H1 (cell line): ENCODE results near the gene BNC2. TPM values are rescaled to one million over a fixed set of nuclear protein-coding genes. Genes with fewer than 3 reads are reported as not detected.

ENCODE experiments used
- CHD1 ChIP-seq: IDR thresholded peaks from 2 replicates; pipeline ENCODE4 v1.6.1; 2012; ENCODE audit warnings: low read depth, low read length, improper control_type of control experiment
- SIN3A ChIP-seq, 2 experiments: IDR thresholded peaks in 1 of 2; conservative IDR thresholded peaks in 1 of 2; 2 replicates each; pipeline ENCODE4 v1.6.1; 2011 to 2012; ENCODE audit warnings: low read length in 2 of 2, improper control_type of control experiment in 1 of 2, low read depth in 1 of 2, mild to moderate bottlenecking in 1 of 2
- SIX5 ChIP-seq: IDR thresholded peaks from 2 replicates; pipeline ENCODE4 v1.6.1; 2011; ENCODE audit warnings: mild to moderate bottlenecking, low read depth, low read length
- polyA plus RNA-seq, 7 experiments: library from polyadenylated mRNA; depleted of rRNA in 3 of 7; stranded (reverse) in 5 of 7; unstranded in 2 of 7; fragments of >200 nt in 5 of 7; fragments of 200-250 nt in 2 of 7; gene quantifications; 1 replicate in 5 of 7; 2 replicates in 1 of 7; 4 replicates in 1 of 7; pipeline versions ENCODE4 v1.2.1 to v1.2.3, GENCODE V29; 2011 to 2013; ENCODE audit warnings: missing spikeins in 2 of 7, mixed read lengths in 2 of 7
- total RNA-seq: library from RNA; stranded (reverse); fragmentation: NEBNext Ultra II Directional; extraction: Animal tissue kit (Norgen Biotek cat#: 25700); gene quantifications from 2 replicates; pipeline ENCODE4 v1.2.1, GENCODE V29; 2021
- TF ChIP-seq, protein P1 (sequence below): IDR thresholded peaks from 2 replicates; pipeline ENCODE4 v1.6.1; 2012; ENCODE audit warnings: low read length, inconsistent platforms

The BNC2 gene
- total and polyA plus RNA-seq, 2 of the 8 experiments (the other 6 are each of a cell fraction or from before 2014, with no cell fraction given) = 16.0 to 26.8 TPM

DNA sequence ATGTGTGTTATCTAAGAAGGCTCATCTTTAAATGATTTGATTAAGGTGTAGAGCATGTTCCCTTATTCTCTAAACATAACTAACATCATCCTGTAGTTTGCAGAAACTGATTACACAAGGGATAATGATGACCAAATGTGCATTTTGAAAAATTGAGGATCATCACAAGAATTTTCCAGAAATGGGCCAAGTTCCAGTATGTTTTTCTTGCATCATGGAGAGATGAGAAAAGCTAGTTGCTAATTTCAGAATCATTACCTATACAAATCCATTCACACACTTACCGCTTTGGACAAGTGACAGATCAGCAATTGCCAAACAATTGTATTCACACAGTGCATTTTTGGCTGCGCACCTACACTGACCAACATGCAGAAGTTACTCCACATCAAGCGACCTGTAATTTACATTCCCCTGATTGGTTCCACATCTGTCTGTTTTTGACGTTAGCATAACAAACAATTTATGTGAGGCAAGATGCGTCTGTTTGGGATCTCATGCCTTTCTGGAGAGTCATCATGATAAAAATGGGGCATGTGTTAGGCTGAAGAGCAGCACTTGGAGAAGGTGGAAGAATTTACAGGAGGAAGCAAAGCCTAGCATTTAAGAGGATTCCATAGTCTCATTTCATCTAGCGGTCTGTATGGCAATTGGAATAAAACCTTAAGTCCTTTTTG is 2.8 kb upstream of the BNC2 start (continued):
- TF ChIP-seq, protein P1, sequence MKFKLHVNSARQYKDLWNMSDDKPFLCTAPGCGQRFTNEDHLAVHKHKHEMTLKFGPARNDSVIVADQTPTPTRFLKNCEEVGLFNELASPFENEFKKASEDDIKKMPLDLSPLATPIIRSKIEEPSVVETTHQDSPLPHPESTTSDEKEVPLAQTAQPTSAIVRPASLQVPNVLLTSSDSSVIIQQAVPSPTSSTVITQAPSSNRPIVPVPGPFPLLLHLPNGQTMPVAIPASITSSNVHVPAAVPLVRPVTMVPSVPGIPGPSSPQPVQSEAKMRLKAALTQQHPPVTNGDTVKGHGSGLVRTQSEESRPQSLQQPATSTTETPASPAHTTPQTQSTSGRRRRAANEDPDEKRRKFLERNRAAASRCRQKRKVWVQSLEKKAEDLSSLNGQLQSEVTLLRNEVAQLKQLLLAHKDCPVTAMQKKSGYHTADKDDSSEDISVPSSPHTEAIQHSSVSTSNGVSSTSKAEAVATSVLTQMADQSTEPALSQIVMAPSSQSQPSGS = no peak
- no peak for TF ChIP-seq SIX5
- TF ChIP-seq SIN3A (conservative IDR thresholded peaks at IDR 0.05 in 1 of 2, IDR thresholded peaks at IDR 0.05 in 1 of 2; ENCODE audit: low read depth in 1 of 2, low read length in 2 of 2) = no peak
- TF ChIP-seq CHD1 = no peak
